Stimulated activated CD8-positive, alpha-beta memory T cell treated with anti-CD3 and anti-CD28 coated beads, Interleukin-7, amount 100 ng/mL, for 48 hours (primary cell): ENCODE data around the gene NFX1.
"Not testable (repeated sequence)": the region's sequence is repeated elsewhere in the genome, so short reads cannot be mapped to it uniquely, and the experiment has no call there.

Experiments
- DNase-seq, 2 donors: peaks; one replicate each; pipeline ENCODE4 v3.0.0-alpha.2; 2020; ENCODE audit warnings: low read depth in 1 of 2; ENCODE audit errors: extremely low read depth in 1 of 2

NFX1 gene

DNA sequence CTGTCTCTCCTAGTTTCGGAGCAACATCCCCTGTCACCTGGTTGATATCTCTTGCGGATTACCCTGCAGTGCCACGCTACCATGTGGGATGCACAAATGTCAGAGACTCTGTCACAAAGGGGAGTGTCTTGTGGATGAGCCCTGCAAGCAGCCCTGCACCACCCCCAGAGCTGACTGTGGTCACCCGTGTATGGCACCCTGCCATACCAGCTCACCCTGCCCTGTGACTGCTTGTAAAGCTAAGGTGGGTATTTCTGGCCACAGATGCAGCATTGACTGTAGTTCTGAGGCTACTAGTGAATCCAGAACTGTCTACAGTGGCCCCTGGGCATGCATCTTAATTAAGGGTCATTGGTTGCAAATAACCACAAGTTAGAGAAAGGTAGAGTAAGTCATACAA, 61.2 kb downstream of the NFX1 start:
- no peak for DNase-seq

DNA sequence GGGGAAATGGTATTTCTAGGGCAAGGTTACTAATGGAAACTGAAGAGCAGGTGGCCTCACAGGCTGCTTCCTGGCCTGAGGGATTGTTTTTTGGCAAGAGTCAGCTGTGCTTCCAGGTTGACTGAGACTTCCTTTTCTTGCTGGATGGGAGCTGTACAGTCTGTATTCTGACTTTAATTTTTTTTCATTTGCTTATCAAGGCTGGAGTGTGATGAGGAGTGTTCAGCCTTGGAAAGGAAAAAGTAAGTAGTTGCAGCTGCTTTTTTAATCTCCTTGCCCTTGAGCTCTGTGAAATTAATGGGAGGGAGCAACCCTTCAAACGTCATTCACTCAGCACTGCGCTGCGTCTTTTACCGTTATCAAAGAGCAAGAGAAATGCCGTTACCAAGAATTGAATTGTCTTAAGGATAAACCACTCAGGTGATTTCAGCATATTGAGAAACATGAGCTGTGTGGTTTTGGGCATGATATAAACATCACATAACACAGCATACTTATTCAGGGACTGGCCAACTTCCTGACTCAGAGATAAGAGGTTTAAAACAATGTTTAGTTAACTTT, 64.4 kb downstream of the NFX1 start:
- DNase-seq: no peak

DNA sequence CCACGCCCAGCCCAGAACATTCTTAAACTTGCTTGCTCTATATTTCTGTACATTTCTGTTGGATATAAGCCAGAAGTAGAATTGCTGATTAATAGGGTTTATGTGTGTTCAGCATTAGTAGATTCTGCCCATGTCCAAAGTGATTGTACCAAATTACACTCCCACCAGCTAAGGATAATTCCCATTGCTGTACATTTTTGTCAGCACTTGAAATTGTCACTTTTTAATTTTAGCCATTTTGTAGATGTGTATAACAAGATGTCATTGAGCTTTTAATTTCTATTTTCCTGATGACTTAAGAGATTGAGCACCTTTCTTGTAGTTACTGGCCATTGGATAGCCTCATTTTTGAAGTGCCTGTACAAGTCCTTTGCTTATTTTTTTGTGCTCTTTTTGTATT, 65.6 kb downstream of the NFX1 start:
- no peak for DNase-seq

DNA sequence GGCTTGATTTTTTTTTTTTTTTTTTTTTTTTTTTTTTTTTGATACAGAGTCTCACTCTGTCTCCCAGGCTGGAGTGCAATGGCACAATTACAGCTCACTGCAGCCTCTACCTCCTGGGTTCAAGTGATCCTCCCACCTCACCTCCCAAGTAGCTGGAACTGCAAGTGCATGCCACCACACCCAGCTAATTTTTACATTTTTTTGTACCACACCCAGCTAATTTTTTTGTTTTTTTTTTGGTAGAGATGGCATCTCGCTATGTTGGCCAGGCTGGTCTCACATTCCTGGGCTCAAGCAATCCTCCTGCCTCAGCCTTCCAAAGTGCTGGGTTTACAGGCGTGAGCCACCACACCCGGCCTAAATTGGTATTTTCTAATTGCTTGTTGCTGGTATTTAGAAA, 68.3 kb downstream of the NFX1 start:
- not testable (repeated sequence) for DNase-seq

DNA sequence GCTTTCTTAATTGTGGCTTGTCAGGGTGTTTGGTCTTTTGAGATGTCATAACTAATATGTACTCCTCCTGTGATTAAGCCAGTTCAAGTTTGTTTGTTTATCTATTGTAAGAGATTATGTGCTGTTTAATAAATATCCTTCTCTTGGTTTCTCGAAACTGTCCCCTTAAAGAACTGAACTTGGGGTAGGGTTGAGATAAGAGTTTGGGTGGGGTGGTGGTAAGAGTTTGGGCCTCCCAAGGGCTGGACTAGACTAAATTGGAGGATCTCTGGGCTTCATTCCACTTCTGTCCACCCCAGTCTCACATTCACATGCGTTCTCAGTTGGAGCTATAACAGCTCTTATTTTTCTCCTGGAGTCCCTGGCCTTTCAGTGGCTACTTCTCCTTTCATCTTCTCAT, 73.8 kb downstream of the NFX1 start:
- no peak for DNase-seq

DNA sequence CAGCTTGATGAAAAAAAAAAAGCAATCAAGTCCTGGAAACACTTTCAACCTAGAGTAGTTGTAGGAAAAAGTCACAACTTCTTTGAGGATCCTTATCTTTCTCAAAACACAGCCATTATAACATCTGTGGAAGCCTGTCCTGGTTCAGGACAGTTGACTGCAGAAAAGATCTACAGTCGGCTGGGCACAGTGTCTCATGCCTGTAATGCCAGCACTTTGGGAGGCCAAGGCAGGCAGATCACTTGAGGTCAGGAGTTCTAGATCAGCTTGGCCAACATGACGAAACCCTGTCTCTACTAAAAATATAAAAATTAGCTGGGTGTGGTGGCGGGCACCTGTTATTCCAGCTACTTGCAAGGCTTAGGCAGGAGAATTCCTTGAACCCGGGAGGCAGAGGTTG, 74.5 kb downstream of the NFX1 start:
- DNase-seq: not testable (repeated sequence)

DNA sequence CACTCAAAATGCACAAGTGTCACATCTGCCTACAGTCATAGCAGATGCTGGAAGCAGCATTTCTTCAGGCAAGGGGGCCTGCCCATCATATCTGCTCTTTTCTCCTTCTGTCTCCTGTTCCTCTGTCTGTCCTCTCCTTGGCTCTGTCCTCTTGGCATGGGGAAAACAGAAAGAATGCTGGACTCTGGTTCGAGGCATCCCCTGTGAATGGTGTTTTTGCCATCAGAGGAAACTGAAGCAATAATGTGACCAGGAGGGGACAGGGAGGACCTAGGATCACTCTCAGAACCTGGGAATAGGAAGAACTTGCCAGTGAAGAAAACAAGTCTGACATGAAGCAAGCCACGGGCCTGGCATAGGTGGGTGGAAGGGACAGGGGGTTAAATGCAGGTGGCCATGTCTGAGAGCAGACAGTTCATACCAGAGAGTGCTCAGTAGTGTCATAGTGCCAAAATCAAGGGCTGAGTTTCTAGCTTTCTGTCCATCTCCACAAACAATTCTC, 76.7 kb downstream of the NFX1 start:
- no peak for DNase-seq

DNA sequence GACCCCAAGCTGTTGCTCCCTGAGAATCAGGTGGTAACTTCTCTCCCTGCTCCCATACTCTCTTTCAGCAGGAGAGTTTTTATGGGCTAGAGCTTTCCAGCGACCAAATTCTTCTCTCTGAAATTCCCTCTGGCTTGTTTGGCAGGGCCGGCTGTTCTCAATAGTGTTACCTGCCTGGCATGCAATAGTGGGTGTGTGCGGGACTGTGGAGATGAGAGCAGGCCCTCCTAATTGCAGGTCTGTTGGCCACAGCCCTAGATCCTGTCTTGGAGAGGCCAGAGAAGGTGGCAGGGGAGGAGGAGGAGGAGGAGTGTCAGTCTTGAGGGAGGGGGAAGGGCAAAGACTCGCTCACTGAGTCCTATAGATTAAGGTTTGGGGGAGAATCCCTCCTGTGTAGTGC, 82.6 kb downstream of the NFX1 start:
- DNase-seq: no peak

DNA sequence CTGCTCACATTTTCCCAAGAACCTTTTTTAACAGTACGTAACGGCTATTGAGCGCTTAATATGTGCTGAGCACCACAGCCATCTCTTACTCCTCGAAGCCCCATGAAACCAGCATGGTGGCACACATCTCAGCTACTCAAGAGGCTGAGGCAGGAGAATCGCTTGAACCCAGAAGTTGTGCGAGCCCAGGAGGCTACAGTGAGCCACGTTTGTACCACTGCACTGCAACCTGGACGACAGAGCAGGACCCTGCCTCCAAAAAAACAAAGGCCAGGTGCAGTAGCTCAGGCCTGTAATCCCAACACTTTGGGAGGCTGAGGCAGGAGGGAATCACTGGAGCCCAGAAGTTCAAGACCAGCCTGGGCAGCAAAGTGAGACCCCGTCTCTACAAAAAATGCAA, 83.9 kb downstream of the NFX1 start:
- no peak for DNase-seq

DNA sequence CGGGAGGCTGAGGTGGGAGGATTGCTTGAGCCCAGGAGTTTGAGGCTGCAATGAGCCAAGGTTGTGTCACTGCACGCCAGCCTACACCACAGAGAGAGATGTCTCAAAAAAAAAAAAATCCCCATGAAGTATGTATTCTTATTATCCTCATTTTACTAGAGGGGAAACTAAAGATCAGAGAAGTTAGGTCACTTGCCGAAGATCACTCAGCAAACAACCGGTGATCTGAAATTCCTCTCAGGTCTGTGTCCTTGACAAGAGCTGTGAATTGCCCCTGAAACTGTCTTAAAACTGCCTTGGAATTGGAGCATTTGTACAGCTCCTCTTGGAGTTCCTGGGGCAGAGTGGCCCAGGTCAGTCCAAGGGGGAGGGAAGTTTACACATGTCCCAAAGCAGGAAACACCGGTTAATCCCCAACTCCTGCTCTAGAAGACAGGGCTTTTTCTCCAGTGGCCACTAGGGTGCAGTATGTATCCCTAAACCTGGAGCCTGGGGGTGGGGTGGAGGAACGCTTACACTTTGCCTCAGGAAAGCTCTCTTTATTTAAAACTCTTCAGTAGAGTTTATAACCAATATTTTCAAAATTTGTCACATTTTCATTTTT, 84.4 kb downstream of the NFX1 start:
- DNase-seq: peak; percentile 14 to 49

DNA sequence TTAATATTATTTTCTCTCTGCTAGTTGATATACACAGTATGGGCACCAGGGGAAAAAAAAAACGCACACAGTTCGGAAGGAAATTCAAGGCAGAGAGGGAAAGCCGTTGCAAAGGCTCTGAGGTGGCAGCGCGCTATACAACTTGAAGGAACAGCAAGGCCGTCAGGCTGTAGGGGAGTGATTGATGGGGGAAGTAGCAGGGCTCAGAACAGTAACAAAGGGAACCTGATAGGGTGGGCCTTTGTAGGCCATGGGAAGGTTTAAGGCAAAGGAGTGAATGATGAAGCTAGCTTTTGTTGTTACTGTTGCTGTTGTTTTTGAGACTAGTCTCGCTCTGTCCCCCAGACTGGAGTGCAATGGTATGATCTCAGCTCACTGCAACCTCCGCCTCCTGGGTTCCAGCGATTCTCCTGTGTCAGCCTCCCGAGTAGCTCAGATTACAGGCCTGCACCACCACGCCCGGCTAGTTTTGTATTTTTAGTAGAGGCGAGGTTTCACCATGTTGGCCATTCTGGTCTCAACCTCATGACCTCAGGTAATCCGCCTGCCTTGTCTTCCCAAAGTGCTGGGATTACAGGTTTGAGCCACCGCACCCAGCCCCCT, 85.0 kb downstream of the NFX1 start:
- no peak for DNase-seq

DNA sequence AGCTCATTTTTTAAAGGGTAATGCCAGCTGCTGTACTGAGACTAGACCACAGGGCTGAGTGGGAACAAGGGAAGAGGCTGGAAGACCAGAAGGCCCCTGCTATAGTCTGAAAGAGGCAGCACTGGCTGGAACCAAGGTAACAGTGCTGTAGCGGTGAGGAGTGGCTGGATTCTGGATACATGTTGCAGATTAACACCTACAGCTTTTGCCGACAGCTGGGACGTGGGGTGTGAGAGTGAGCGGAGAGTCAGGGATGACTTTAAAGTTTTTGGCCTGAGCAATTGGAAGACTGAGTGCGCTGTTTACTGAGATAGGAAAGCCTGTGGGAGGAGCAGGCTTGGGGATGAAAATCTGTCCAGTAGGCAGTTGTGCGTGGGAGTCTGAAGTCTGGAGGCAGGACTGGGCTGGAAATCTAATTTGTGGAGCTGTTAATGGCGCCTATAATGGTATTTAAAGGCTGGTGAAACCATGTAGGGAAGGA, 85.6 kb downstream of the NFX1 start:
- DNase-seq: no peak

DNA sequence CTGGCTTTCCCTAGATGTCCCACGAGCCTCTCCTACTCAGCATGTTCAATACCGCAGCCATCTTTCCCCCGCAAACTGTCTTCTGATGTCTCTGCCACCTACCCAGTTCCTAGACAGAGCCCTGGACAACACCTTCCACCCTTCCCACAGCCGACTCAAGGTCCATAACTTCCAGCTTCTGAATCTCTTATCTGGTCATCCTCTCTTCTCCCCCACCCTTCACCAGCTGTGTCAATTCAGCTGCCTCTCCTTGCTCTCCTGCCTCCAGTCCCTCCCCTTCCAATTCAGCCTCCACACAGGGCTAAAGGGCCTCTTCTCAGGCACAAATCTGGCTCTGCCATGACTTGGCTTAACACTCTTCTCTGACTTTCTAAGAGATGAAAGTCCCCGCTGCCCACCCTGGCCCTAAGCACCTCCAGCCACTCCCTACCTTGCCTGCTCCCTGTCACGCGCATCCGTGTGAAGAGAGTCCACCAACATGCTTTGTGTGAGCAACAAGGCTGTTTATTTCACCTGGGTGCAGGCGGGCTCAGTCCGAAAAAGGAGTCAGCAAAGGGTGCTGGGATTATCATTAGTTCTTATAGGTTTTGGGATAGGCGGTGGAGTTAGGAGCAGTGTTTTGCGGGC, 86.9 kb downstream of the NFX1 start:
- DNase-seq: no peak

DNA sequence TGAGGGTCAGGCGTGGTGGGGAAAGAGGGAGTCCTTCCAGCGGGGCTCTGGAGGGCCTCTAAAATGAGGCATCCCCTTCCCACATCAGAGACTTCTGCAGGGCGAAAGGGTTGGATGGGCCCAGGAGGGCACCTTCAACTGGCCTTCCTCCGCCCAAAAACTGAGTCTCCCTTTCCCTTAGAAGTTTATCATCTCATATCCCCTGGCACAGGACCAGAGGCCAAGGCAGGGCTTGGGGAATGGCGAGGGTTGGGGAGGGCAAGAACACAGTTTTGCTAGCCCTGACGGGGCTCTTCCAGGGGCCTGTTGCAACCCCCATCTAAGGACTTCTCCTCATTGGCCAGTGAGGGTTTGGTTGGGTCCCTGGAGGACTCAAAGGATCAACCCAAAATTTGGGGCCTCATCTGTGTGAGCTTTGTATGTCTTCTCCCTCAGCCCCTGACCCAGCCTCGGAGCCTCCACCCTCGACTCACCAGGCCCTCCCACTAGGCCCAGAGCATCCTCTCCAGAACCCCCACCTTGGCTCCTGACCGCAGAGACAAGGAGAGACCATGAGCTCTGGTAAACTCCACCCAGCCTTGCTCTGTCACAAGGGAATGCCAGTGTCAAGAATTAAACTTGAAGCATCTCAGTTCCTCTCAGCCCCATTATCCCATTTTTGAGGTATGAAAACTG, 87.9 kb downstream of the NFX1 start:
- DNase-seq: no peak

DNA sequence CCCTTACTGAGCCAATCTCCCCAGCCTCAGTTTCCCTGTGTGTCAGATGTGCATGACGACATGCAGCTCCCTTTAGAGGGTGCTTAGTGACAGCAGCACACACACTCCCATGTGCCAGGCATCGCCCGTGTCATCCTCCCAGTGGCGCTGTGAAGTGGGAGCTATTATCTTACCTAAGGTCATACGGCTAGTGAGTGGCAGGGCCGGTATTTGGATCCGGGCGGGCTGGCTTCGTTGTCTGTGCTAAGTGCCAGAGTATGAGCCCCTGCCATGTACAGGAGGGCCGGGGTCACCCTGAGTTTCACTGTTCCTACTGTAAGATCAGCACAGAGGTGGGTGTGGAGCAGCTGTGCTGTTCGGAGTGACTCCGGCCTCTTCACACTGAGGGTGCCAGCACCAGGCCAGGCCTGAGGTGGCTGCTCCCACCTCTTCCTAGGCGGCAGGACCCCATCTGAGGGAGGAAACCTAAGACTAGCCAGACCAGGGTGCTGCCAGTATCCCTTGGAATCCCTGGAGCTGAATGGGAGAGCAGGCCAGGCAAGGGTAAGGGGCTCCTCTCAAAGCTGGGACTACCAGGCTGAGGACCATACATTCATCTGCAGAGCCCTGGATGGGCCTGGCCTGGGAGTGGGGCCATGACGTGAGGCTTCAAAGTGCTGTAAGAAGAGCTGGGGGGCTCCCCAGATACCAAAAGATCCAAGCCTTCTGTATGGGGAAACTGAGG, 89.5 kb downstream of the NFX1 start:
- no peak for DNase-seq

DNA sequence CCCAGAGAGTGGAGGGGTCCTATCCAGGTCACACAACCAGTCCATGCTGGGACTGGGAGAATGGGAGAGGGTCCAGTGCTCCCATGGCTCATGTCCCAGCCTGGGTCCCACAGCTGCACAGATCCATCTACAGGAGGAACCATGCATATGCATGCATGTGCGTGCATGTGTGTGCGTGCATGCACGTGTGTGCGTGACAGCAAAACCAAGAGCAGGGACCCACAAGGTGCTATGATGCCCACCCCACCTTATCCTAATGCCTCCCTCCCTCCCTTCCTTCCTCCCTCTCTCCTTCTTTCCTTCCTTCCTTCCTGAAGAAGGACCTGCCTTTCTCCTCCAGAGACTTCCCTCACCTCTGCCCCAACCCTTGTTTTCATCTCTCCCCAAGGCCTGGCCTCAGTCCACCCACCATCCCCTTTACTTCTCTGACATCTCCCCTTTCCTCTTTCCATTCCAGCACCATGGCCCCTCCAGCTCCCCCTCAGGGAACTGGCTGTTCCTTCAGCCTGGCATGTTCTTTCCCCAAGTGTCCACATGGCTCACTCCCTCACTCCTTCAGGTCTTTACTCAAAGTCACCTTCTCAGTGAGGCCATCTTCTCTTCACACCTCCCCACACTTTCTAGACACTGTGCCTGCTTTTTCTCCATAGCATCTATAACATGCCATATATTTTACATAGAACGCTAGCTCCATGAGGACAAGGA, 90.2 kb downstream of the NFX1 start:
- DNase-seq: no peak

DNA sequence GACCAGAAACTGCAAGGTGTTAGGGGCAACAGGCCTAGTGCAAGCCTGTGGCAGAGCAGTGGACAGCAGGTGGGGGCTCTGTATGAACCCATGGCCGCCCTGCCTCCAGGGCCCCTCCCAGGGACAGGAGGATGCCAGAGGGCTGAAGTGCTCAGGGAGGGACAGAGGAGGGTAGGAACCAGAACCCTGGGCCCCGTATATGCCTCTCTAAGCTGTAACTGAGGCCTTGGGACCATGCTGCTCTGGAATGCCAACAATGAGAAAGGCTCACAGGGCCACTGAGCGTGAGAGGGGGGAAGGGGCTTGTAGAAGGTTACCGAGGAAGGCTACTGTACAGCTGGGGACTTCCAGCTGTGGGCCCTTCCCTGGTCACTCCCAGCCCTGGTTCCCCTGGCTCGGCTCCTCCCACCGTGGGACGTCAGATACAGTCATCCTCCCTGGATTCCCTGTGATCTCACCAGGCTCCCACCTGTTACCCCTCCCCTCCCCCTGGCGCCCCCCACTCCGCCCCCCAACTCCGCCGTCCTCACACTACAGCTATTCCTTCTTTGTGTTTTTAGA, 91.0 kb downstream of the NFX1 start:
- DNase-seq: no peak

DNA sequence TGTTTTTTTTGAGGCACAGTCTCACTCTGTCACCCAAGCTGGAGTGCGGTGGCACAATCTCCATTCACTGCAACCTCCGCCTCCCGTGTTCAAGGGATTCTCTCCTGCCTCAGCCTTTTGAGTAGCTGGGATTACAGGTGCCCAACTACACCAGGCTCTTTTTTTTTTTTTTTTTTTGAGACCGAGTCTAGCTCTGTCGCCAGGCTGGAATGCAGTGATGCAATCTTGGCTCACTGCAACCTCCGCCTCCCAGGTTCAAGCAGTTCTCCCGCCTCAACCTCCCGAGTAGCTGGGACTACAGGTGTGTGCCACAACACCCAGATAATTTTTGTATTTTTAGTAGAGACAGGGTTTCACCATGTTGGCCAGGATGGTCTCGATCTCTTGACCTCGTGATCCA, 92.1 kb downstream of the NFX1 start:
- not testable (repeated sequence) for DNase-seq

DNA sequence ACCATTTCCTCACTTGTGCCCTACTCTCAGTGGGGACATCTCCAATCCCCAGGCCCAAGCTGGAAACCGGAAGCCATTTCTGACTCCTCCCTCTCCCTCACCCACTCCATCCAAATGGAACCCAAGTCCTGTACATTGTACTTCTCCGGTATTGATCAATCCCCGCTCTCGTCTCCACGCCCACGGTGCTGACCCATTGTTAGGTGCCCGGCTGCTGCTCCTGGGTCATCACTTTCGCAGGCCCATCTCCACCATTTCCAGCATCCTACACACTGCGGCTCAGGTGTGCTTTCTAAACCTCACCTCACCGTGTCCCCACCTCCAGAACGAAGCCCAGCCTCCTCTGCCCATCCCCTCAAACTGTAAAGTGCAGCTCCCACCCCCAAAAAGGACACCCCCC, 93.1 kb downstream of the NFX1 start:
- DNase-seq: not testable (repeated sequence)

DNA sequence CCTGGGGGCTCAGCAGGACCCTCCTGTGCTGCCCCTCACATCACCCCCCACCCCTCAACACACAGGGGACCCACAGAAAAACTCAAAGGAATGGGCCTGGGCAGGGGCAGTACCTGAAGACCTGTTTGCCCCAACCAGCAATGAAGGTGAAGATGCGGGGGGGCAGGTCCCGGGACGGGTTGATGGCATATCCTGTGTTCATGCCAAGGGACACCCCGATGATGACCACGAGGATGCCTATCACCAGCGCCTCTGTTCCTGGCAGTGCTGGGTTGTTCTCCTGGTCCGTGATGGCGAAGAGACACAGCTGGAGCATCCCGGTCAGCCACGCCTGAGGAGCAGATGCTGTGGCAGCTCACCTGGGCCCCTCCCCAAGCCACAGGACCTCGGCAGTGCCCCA, 95.2 kb downstream of the NFX1 start:
- not testable (repeated sequence) for DNase-seq
